ENCODE results near the gene GPRIN3. TPM values are rescaled to one million over a fixed set of nuclear protein-coding genes. Genes with fewer than 3 reads are reported as not detected.

Gene GPRIN3
- total RNA-seq, 1 experiment from 2014 or later = 7.6 TPM

DNA sequence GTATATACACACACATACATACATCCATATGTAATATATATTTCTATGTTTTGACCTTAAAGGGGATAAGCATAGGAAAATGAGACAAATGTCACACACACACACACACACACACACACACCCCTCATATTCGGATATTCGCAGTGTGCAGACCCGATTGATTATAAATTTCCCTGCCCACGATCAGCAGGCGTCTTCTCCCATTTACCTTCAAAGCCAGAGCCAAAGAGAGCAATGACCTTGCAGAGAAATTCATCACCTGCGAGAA is 488 bp downstream of the GPRIN3 start:
- Mint-ChIP-seq H3K4me3 (ENCODE audit: low read depth, unreplicated experiment) (peak overlapping the region; percentile 66), H3K4me1 (ENCODE audit: low read depth, unreplicated experiment) (peaks cover 22% of the 10 kb centered on the region), H3K9me3 (ENCODE audit: low read depth, unreplicated experiment) (no peaks in the 10 kb centered on the region), H3K36me3 (ENCODE audit: insufficient read depth, unreplicated experiment) (peaks cover 27% of the 10 kb centered on the region), H3K27ac (ENCODE audit: unreplicated experiment) (peak overlapping the region; percentile 26), H3K27me3 (ENCODE audit: unreplicated experiment) (no peaks in the 10 kb centered on the region)
- CTCF ChIA-PET = no interaction called here
- intact Hi-C loops (cut with micrococcal nuclease; ENCODE audit: unreplicated experiment) = loop anchor here (5.0 kb wide), 1 partner anchor 50 kb away; no protein-coding TSS in a partner anchor
- DNase-seq = no peak
- TF ChIP-seq, protein P1, sequence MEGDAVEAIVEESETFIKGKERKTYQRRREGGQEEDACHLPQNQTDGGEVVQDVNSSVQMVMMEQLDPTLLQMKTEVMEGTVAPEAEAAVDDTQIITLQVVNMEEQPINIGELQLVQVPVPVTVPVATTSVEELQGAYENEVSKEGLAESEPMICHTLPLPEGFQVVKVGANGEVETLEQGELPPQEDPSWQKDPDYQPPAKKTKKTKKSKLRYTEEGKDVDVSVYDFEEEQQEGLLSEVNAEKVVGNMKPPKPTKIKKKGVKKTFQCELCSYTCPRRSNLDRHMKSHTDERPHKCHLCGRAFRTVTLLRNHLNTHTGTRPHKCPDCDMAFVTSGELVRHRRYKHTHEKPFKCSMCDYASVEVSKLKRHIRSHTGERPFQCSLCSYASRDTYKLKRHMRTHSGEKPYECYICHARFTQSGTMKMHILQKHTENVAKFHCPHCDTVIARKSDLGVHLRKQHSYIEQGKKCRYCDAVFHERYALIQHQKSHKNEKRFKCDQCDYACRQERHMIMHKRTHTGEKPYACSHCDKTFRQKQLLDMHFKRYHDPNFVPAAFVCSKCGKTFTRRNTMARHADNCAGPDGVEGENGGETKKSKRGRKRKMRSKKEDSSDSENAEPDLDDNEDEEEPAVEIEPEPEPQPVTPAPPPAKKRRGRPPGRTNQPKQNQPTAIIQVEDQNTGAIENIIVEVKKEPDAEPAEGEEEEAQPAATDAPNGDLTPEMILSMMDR (IDR thresholded peaks at IDR 0.05; ENCODE audit: unreplicated experiment) = no peak
- no TSS peak for BruUV-seq (replicated peaks)

DNA sequence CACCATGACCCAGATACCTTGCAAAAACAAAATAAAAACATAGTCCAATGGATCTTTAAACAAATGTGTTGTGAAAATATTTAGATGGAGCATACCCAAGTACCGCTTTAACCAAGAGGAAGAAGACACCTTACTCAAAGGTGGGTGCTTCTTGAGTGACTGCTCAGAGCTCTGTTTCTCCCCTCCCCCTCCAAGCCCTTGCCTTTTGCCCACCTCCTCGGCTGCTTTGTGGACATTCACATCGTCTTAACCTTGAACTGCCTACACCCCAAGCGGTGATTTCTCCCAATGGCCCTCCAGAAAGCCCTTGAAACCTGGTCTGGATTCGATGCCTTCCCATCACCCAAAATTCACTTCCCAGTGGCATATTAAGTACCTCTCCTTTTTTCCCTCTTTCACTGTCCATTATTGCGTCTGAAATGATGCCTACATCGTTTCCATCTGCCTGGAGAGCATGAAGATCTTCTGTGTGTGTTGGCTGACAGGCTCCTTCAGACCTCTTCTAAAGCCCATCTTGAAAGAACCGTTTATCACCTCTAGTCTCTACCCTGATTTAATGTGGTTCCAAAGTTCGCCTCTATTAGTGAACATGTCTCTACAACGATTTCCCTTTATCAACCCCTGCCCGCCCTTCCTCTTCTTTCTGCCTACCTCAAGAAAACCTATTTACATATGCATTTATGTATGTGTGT is 968 bp downstream of the GPRIN3 start:
- no TSS peak for BruUV-seq (replicated peaks)
- no peaks in the 10 kb centered on the region for H3K9me3 Mint-ChIP-seq (ENCODE audit: low read depth, unreplicated experiment)
- intact Hi-C loops (cut with micrococcal nuclease; ENCODE audit: unreplicated experiment) = loop anchor here (5.0 kb wide), 1 partner anchor 49 kb away; no protein-coding TSS in a partner anchor
- H3K27me3 Mint-ChIP-seq (ENCODE audit: unreplicated experiment) = no peaks in the 10 kb centered on the region
- CTCF ChIA-PET = no interaction called here
- H3K36me3 Mint-ChIP-seq (ENCODE audit: insufficient read depth, unreplicated experiment) = peaks cover 27% of the 10 kb centered on the region
- TF ChIP-seq, protein P1 (IDR thresholded peaks at IDR 0.05; ENCODE audit: unreplicated experiment) = no peak
- no peak for DNase-seq
- H3K4me1 Mint-ChIP-seq (ENCODE audit: low read depth, unreplicated experiment) = peaks cover 22% of the 10 kb centered on the region
- H3K27ac Mint-ChIP-seq (ENCODE audit: unreplicated experiment) = peak overlapping the region; percentile 26
- H3K4me3 Mint-ChIP-seq (ENCODE audit: low read depth, unreplicated experiment) = peak overlapping the region; percentile 66

DNA sequence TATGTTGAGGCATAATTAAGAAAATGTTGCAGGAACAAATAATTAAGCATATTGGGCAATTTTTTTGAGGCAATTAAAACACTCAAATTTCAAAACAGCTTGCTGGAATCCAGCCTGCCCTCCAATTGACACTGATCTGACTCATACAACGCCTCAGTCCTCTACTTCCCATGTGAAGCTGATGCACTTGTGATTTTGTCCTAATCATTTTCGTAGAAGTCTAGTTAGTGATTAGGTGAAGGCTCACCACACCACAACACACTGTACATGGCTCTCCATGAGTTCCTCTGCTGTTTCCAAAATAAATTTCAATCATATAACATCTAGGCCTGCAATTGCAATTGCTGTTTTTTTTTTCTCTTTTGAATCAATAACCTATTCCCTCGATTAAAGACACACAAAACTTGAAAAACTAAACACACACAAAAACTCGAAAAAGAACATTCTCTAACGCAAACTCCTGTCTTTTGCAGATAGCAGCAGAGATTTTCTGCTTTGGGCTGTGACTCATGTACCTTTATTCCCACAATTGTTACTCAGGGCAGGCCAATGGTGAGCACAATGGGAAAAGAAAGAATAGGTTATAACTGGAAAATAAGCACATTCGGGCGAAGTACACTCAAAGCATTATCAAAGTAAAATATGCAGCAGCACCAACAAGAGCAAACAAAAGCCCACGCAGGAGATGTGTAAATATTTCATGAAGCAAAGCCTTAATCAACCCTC is 1.7 kb downstream of the GPRIN3 start:
- DNase-seq = peak; percentile 35
- Mint-ChIP-seq H3K9me3 (ENCODE audit: low read depth, unreplicated experiment) (no peaks in the 10 kb centered on the region), H3K36me3 (ENCODE audit: insufficient read depth, unreplicated experiment) (peaks cover 27% of the 10 kb centered on the region), H3K27ac (ENCODE audit: unreplicated experiment) (peak overlapping the region; percentile 75), H3K27me3 (ENCODE audit: unreplicated experiment) (no peaks in the 10 kb centered on the region), H3K4me3 (ENCODE audit: low read depth, unreplicated experiment) (peak overlapping the region; percentile 66), H3K4me1 (ENCODE audit: low read depth, unreplicated experiment) (peaks cover 22% of the 10 kb centered on the region)
- CTCF ChIA-PET = no interaction called here
- TF ChIP-seq, protein P1 (IDR thresholded peaks at IDR 0.05; ENCODE audit: unreplicated experiment) = no peak
- intact Hi-C loops (cut with micrococcal nuclease; ENCODE audit: unreplicated experiment) = loop anchor here (2.0 to 5.0 kb wide), 2 partner anchors 49 to 129 kb away; no protein-coding TSS in a partner anchor
- TSS peak; percentile 68 for BruUV-seq (replicated peaks)

DNA sequence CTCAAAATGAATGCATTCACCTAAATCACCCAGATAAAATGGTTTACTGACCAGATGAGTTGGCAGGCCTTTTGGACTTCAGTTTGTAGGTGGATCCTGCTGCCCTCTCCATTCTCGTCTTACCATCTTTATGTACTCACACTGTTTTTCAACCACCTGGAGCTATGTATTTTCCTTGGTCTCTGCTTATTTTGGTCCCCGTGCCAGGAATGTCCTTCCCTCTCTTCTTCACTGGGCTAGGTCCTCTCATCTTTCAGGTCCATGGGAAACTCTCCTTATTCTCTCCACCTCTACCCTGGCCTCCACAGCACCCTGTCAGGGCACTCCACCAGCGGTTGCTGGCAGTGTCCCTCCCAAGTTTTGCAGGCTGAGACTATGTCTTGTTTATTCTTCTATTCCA is 2.6 kb downstream of the GPRIN3 start:
- no peaks in the 10 kb centered on the region for H3K9me3 Mint-ChIP-seq (ENCODE audit: low read depth, unreplicated experiment)
- intact Hi-C loops (cut with micrococcal nuclease; ENCODE audit: unreplicated experiment) = loop anchor here (2.0 to 5.0 kb wide), 2 partner anchors 48 to 130 kb away; no protein-coding TSS in a partner anchor
- TF ChIP-seq, protein P1 (IDR thresholded peaks at IDR 0.05; ENCODE audit: unreplicated experiment) = no peak
- H3K4me3 Mint-ChIP-seq (ENCODE audit: low read depth, unreplicated experiment) = peak overlapping the region; percentile 66
- peaks cover 27% of the 10 kb centered on the region for H3K36me3 Mint-ChIP-seq (ENCODE audit: insufficient read depth, unreplicated experiment)
- H3K27me3 Mint-ChIP-seq (ENCODE audit: unreplicated experiment) = no peaks in the 10 kb centered on the region
- no peak for DNase-seq
- H3K4me1 Mint-ChIP-seq (ENCODE audit: low read depth, unreplicated experiment) = peaks cover 22% of the 10 kb centered on the region
- no TSS peak for BruUV-seq (replicated peaks)
- H3K27ac Mint-ChIP-seq (ENCODE audit: unreplicated experiment) = peak overlapping the region; percentile 74
- CTCF ChIA-PET = no interaction called here

All from Calu3 (cell line).